ENCODE measurements around the gene PLCB3.
A peak's percentile ranks its signal among the peaks of the same experiment; 100 is the strongest.

The PLCB3 gene

GRCh38 chr11:64220271-64220670 is 31.1 kb upstream of the PLCB3 start:
- TF ChIP-seq CTCF (IDR thresholded peaks at IDR 0.05; ENCODE audit: insufficient read depth, low read depth, low read length, missing control alignments): no peak
- DNase-seq (ENCODE audit: low read depth): no peak
- H3K4me3 ChIP-seq (ENCODE audit: low read depth, low read length): no peak overlapping the region

- no peak for TF ChIP-seq CTCF (IDR thresholded peaks at IDR 0.05; ENCODE audit: insufficient read depth, low read depth, low read length, missing control alignments)
- no peak for DNase-seq (ENCODE audit: low read depth)
- H3K4me3 ChIP-seq (ENCODE audit: low read depth, low read length): no peak overlapping the region
Observed at GRCh38 chr11:64220798-64221197, 30.5 kb upstream of the PLCB3 start.

GRCh38 chr11:64222651-64223000 is 28.7 kb upstream of the PLCB3 start:
- no peak for TF ChIP-seq CTCF (IDR thresholded peaks at IDR 0.05; ENCODE audit: insufficient read depth, low read depth, low read length, missing control alignments)
- no peak overlapping the region for H3K4me3 ChIP-seq (ENCODE audit: low read depth, low read length)
- DNase-seq (ENCODE audit: low read depth): peak; percentile 10

GRCh38 chr11:64223001-64223651 is 28.2 kb upstream of the PLCB3 start:
- H3K4me3 ChIP-seq (ENCODE audit: low read depth, low read length): no peak overlapping the region
- no peak for DNase-seq (ENCODE audit: low read depth)
- no peak for TF ChIP-seq CTCF (IDR thresholded peaks at IDR 0.05; ENCODE audit: insufficient read depth, low read depth, low read length, missing control alignments)

- H3K4me3 ChIP-seq (ENCODE audit: low read depth, low read length): peak overlapping the region; percentile 94
Observed at GRCh38 chr11:64224151-64224890, 27.0 kb upstream of the PLCB3 start.

GRCh38 chr11:64224891-64225607 is 26.3 kb upstream of the PLCB3 start:
- TF ChIP-seq CTCF (IDR thresholded peaks at IDR 0.05; ENCODE audit: insufficient read depth, low read depth, low read length, missing control alignments): no peak
- peak; percentile 37 for DNase-seq (ENCODE audit: low read depth)
- H3K4me3 ChIP-seq (ENCODE audit: low read depth, low read length): peak overlapping the region; percentile 94

More at GRCh38 chr11:64224151-64224890, 27.0 kb upstream of the PLCB3 start:
- DNase-seq (ENCODE audit: low read depth): no peak
- no peak for TF ChIP-seq CTCF (IDR thresholded peaks at IDR 0.05; ENCODE audit: insufficient read depth, low read depth, low read length, missing control alignments)
